Tibial nerve (tissue), 3 donors: ENCODE measurements around the gene TRIM24.

Experiments used
- CTCF ChIP-seq, 5 experiments: fragments of 200-600 bp in 3 of 5; fragments of 450-650 bp in 2 of 5; sonication (generic) in 3 of 5; IDR thresholded peaks; one replicate each; pipeline ENCODE4 v1.5.1; 2016 to 2019; ENCODE audit warnings: antibody characterized with exemption in 5 of 5, mild to moderate bottlenecking in 3 of 5, moderate library complexity in 2 of 5
- POLR2A ChIP-seq, 2 donors: fragments of 450-650 bp; IDR thresholded peaks; one replicate each; pipeline ENCODE4 v1.6.1; 2017; ENCODE audit warnings: antibody characterized with exemption in 2 of 2, mild to moderate bottlenecking in 2 of 2, moderate library complexity in 2 of 2

GRCh38 chr7:138460176-138460648 is at the start of gene TRIM24:
- TF ChIP-seq CTCF (IDR thresholded peaks at IDR 0.05) (peak in 1 of 5 experiments; percentile 13), POLR2A (IDR thresholded peaks at IDR 0.05) (peak; percentile 77 to 81)
